D721Med (cell line): ENCODE data around the gene JARID2.
"Not testable (repeated sequence)": the region's sequence is repeated elsewhere in the genome, so short reads cannot be mapped to it uniquely, and the experiment has no call there.

ENCODE experiments used
- DNase-seq: peaks from one replicate; pipeline ENCODE4 v3.0.0; 2011; ENCODE audit warnings: low spot score; ENCODE audit not compliant: insufficient read length
- FAIRE-seq: peaks from 2 replicates; lab custom pipeline; 2011; peaks lifted over from hg19 to GRCh38; lab: Jason Lieb, UNC
- CTCF ChIP-seq: IDR thresholded peaks from 2 replicates; pipeline ENCODE4 v1.5.1; 2012; ENCODE audit warnings: mild to moderate bottlenecking, control low read depth; ENCODE audit not compliant: insufficient read depth; ENCODE audit errors: missing control alignments

The JARID2 gene

DNA sequence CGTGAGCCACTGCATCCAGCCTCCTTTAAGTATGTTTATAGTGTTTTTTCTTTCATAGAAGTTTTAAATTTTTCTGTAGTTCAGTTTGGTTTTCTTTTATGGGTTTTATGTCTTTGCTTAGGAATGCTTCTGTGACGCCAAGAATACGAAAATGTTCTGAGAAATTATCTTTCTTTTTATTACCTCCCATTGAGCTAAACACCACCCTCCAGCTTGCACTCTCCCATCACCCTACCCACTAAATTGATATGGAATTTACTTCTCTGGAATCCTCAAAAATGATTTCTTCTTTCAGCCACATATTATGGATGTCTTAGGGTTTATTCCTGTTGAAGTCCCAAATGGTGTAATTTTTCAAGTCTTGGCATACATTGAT is 38.1 kb downstream of the JARID2 start:
- FAIRE-seq (no peak), DNase-seq (no peak)
- TF ChIP-seq CTCF: no peak

GRCh38 chr6:15284743-15285142 is 38.9 kb downstream of the JARID2 start:
- no peak for DNase-seq
- TF ChIP-seq CTCF: no peak
- FAIRE-seq: no peak

DNA sequence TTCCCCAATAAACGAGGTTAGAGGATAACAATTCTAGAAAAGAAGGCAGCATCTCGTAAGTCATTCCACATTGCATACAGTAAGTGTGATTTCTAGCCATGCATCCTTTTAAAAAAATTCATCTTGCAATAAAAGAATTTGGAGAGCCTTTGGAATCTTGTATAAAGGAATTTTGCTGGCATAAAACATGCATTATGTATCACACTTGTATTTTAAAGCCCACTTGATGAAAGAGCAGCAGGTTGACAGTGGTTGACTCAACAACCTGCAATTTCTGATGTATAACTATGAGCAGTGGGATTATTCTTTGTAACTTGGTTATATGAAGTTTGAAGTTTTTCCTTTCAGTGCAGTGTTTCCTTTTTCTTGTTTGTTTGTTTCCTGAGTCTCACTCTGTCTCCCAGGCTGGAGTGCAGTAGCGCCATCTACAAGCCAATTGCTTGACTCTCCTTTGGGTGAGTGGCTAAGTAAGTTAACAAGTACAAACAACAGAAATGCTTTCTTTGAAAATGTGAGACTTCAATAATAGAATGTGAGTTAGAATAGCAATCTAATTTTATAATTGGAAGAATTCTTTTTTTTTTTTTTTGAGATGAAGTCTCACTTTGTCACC is 39.9 kb downstream of the JARID2 start:
- FAIRE-seq (no peak), DNase-seq (no peak)
- peak; percentile 11 for TF ChIP-seq CTCF

- FAIRE-seq: no peak
- no peak for TF ChIP-seq CTCF
- DNase-seq: no peak
Observed at GRCh38 chr6:15287670-15288375, 42.0 kb downstream of the JARID2 start.

DNA sequence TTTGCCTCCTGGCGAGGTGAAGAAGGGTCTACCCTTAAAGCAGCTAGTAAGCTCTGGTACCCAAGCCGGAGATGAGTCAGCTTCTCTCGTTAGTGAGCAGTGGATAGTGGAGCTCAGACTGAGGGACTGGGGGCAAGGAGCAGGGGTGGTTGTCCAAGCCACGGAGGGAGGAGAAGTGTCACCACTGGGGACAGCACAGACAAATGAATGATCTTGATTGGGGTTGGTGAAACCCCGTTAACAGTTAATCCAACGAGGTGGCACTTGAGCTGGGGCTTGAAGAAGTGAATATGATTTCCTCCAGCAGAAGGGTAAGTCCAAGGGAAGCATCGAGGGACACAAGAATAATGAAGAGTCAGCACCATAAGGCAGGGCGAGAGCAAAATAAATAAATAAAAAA is 43.0 kb downstream of the JARID2 start:
- FAIRE-seq: no peak
- DNase-seq: no peak
- TF ChIP-seq CTCF: no peak

DNA sequence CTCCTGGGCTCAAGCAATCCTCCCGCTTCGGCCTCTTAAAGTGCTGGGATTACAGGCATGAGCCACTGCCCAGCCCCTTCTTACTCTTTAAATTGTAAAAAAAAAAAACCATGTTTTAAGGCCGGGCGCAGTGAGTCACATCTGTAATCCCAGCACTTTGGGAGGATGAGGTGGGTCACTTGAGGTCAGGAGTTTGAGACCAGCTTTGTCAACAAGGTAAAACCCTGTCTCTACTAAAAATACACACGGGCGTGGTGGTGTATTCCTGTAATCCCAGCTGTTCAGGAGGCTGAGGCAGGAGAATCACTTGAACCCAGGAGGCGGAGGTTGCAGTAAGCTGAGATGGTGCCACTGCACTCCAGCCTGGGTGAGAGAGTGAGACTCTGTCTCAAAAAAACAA is 43.6 kb downstream of the JARID2 start:
- FAIRE-seq, DNase-seq: not testable (repeated sequence)

GRCh38 chr6:15290067-15290680 is 44.3 kb downstream of the JARID2 start:
- DNase-seq (no peak), FAIRE-seq (no peak)
- no peak for TF ChIP-seq CTCF
